K562 (cell line): ENCODE measurements around the gene MTREX. TPM values are rescaled to one million over a fixed set of nuclear protein-coding genes. Genes with fewer than 3 reads are reported as not detected.

Experiments used
- DEAF1 ChIP-seq: fragments of 450-650 bp; formaldehyde crosslinking; IDR thresholded peaks from 2 replicates; pipeline ENCODE4 v1.4.0; 2020; ENCODE audit warnings: mild to moderate bottlenecking, moderate library complexity
- FOXK2 ChIP-seq, 2 experiments: fragments of 450-650 bp; IDR thresholded peaks in 1 of 2; conservative IDR thresholded peaks in 1 of 2; 2 replicates each; pipeline ENCODE4 v1.6.1; 2016; ENCODE audit warnings: low read depth in 2 of 2, mild to moderate bottlenecking in 1 of 2
- MGA ChIP-seq: fragments of 450-650 bp; IDR thresholded peaks from 2 replicates; pipeline ENCODE4 v1.6.1; 2016; ENCODE audit warnings: mild to moderate bottlenecking, moderate library complexity
- SMAD3 ChIP-seq: fragments of 450-650 bp; formaldehyde crosslinking; conservative IDR thresholded peaks from 2 replicates; pipeline ENCODE4 v1.4.0; 2020; ENCODE audit warnings: mild to moderate bottlenecking
- polyA plus RNA-seq, 8 experiments: library from polyadenylated mRNA; depleted of rRNA in 4 of 8; stranded (reverse) in 5 of 8; unstranded in 3 of 8; fragments of >200 nt; fragmentation: Nextera tagmentation in 2 of 8; fragmentation: Illumina TruSeq in 1 of 8; extraction: Ambion mirVana in 2 of 8; extraction: Trizol in 1 of 8; gene quantifications; 2 replicates each; pipeline versions ENCODE4 v1.2.1 to v1.2.3, GENCODE V29; 2011 to 2014; ENCODE audit warnings: inconsistent platforms in 1 of 8, missing spikeins in 1 of 8
- total RNA-seq, 7 experiments: library from RNA; depleted of rRNA in 6 of 7; stranded (reverse); fragments of >200 nt in 6 of 7; fragmentation: Illumina TruSeq in 2 of 7; extraction: Trizol in 2 of 7; gene quantifications; 2 replicates each; pipeline versions ENCODE4 v1.2.1 to v1.2.3, GENCODE V29; 2011 to 2021; ENCODE audit warnings: low replicate concordance in 1 of 7

Gene MTREX
- total and polyA plus RNA-seq, 9 of the 15 experiments (the other 6 are each of a cell fraction or from before 2014, with no cell fraction given) = 52.9 to 193 (median 150) TPM

GRCh38 chr5:55344392-55344992 is 36.7 kb downstream of the MTREX start (continued):
- TF ChIP-seq DEAF1 (CRISPR knock-in tag) = 0 out of 2 replicates have a peak, but pooled peaks have one; percentile 6
- no peak for TF ChIP-seq SMAD3
- 0 out of 4 replicates have a peak, but pooled peaks have one; percentile 21 to 29 for TF ChIP-seq FOXK2 (conservative IDR thresholded peaks at IDR 0.05 in 1 of 2, IDR thresholded peaks at IDR 0.05 in 1 of 2; ENCODE audit: low read depth in 2 of 2)
- no peak for TF ChIP-seq MGA
